ENCODE data around the gene TNFAIP8L2. TPM values are rescaled to one million over a fixed set of nuclear protein-coding genes. Genes with fewer than 3 reads are reported as not detected.

Gene TNFAIP8L2
- total and polyA plus RNA-seq, 8 donors, result 2.0 to 19.4 (median 6.8) TPM; not detected in 2

- intact Hi-C loops (cut with DNase I; ENCODE audit: low total_unique reads), result no loop called here
- no peak for DNase-seq
- TF ChIP-seq POLR2A (IDR thresholded peaks at IDR 0.05) (no peak), EP300 (IDR thresholded peaks at IDR 0.05) (no peak)
- Histone ChIP-seq H3K27ac (no peak overlapping the region), H3K4me3 (no peak overlapping the region), H3K4me1 (peaks cover 14 to 26% (median 22%) of the 10 kb centered on the region in 4 donors), H3K27me3 (peaks cover 0 to 27% (median 22%) of the 10 kb centered on the region in 3 donors), H3K36me3 (peaks cover 0 to 41% (median 20%) of the 10 kb centered on the region in 4 donors), H3K9me3 (no peaks in the 10 kb centered on the region)
- WGBS, 5 donors, result 80 to 93% (median 87%) methylated on average over 11 to 12 of the region's 12 CpGs
Observed at GRCh38 chr1:151135433-151136385, 20.7 kb upstream of the TNFAIP8L2 start.

DNA sequence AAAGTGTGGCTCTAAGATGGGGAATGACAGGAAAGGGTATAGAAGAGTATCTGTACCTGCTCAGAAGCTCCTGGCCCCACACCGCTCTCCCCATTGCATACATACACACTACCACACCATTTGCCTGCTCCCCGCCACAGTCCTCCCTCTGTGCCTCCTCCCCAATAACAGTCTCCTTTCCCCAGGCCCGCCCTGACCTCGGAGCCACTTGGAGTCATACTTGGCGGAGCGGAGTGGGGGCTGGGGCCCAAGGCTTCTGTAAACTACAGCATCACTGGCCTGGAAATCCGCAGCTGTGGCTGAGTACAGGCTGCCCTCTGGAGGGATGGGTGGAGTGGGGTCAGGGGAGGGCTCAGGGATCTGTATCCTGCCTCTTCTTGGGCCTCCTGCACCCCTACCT lies 18.7 kb upstream of the TNFAIP8L2 start:
- no peak for DNase-seq
- H3K9me3 ChIP-seq, result no peaks in the 10 kb centered on the region
- 87 to 94% (median 91%) methylated on average over 7 of the region's 7 CpGs for WGBS, 5 donors
- no peak overlapping the region for H3K4me3 ChIP-seq
- H3K27me3 ChIP-seq, result peaks cover 0 to 7% (median 4%) of the 10 kb centered on the region in 3 donors
- H3K4me1 ChIP-seq, result peaks cover 0 to 7% (median 4%) of the 10 kb centered on the region in 4 donors
- peaks cover 0 to 41% (median 20%) of the 10 kb centered on the region in 4 donors for H3K36me3 ChIP-seq
- intact Hi-C loops (cut with DNase I; ENCODE audit: low total_unique reads), result no loop called here
- TF ChIP-seq CTCF (IDR thresholded peaks at IDR 0.05) (no peak), POLR2A (IDR thresholded peaks at IDR 0.05) (no peak), EP300 (IDR thresholded peaks at IDR 0.05) (no peak), POLR2AphosphoS5 (IDR thresholded peaks at IDR 0.05) (no peak)
- H3K27ac ChIP-seq, result no peak overlapping the region

DNA sequence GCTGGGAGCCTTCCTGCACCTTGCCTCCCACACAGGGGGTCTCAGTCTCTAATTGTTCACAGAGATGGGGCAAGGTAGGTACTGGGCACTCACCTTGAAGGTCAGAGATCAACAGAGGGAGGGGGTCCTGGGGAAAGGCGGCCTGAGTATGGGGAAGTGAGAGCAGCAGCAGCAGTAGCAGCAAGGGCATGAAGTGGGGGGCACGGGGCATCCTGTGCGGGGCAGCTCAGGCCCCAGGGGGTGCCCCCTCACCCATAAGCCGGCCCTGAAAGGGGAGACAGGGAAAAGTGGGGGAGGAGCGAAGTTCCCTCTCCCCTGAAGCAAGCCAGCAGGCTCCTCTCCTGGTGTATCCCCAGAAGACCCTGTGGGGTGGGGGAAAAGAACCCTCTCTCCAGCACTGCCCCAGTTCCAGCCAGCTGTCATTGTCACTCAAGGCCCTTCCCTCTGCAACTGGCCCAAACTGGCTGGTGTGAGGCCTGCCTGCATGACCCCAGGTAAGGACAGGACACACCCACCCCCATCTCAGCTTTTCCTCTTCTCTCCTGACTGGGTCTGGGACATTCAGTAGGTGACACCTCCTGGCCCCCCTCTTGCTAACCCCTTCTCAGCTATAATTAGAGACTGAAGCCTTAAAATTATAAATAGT lies 13.9 kb upstream of the TNFAIP8L2 start:
- no peak overlapping the region for H3K27ac ChIP-seq
- peaks cover 0 to 12% (median 9%) of the 10 kb centered on the region in 3 donors for H3K27me3 ChIP-seq
- WGBS, 5 donors, result 72 to 93% (median 92%) methylated on average over 4 to 5 of the region's 5 CpGs
- H3K4me1 ChIP-seq, result peaks cover 9 to 49% (median 31%) of the 10 kb centered on the region in 4 donors
- H3K36me3 ChIP-seq, result peaks cover 0 to 19% (median 4%) of the 10 kb centered on the region in 4 donors
- H3K9me3 ChIP-seq, result no peaks in the 10 kb centered on the region
- DNase-seq, result no peak
- H3K4me3 ChIP-seq, result no peak overlapping the region
- TF ChIP-seq POLR2AphosphoS5 (IDR thresholded peaks at IDR 0.05) (no peak), POLR2A (IDR thresholded peaks at IDR 0.05) (no peak), CTCF (IDR thresholded peaks at IDR 0.05) (no peak), EP300 (IDR thresholded peaks at IDR 0.05) (no peak)
- intact Hi-C loops (cut with DNase I; ENCODE audit: low total_unique reads), result no loop called here

- no peak for DNase-seq
- no peak for TF ChIP-seq CTCF (IDR thresholded peaks at IDR 0.05)
- TF ChIP-seq EP300 (IDR thresholded peaks at IDR 0.05), result no peak
- no peak for TF ChIP-seq POLR2A (IDR thresholded peaks at IDR 0.05)
- TF ChIP-seq POLR2AphosphoS5 (IDR thresholded peaks at IDR 0.05), result no peak
- intact Hi-C loops (cut with DNase I; ENCODE audit: low total_unique reads), result no loop called here
- Histone ChIP-seq H3K27ac (peak overlapping the region in 1 of 5 donors; percentile 86), H3K9me3 (no peaks in the 10 kb centered on the region), H3K4me3 (no peak overlapping the region), H3K27me3 (peaks cover 0 to 12% (median 9%) of the 10 kb centered on the region in 3 donors), H3K4me1 (peaks cover 9 to 52% (median 33%) of the 10 kb centered on the region in 4 donors), H3K36me3 (peaks cover 0 to 19% (median 4%) of the 10 kb centered on the region in 4 donors)
- whole genome bisulfite sequencing, 5 donors, result 68 to 83% (median 75%) methylated on average over 4 to 7 of the region's 7 CpGs
Observed at GRCh38 chr1:151143057-151143435, 13.4 kb upstream of the TNFAIP8L2 start.

Measured in stomach (tissue), 9 donors.